H9 (cell line): ENCODE data around the gene ZNF474. TPM values are rescaled to one million over a fixed set of nuclear protein-coding genes. Genes with fewer than 3 reads are reported as not detected.

ENCODE experiments used
- DNase-seq: peaks from one replicate; pipeline ENCODE4 v3.0.0-alpha.2; 2017
- H2AFZ ChIP-seq: one replicate; pipeline ENCODE4 v1.6.1; 2013; ENCODE audit warnings: mild to moderate bottlenecking, low read length, control low read depth, moderate library complexity
- H2AK5ac ChIP-seq: 2 replicates; pipeline ENCODE4 v1.6.1; 2013; ENCODE audit warnings: low read length, control low read depth, mixed read lengths; ENCODE audit not compliant: insufficient read length
- H2BK120ac ChIP-seq: one replicate; pipeline ENCODE4 v1.6.1; 2013; ENCODE audit warnings: low read depth, mild to moderate bottlenecking, low read length, control low read depth, inconsistent platforms; ENCODE audit not compliant: poor library complexity, severe bottlenecking
- H2BK12ac ChIP-seq: 2 replicates; pipeline ENCODE4 v1.6.1; 2013; ENCODE audit warnings: low read length, control low read depth, mixed read lengths, low read depth; ENCODE audit not compliant: insufficient read length
- H2BK15ac ChIP-seq: 2 replicates; pipeline ENCODE4 v1.6.1; 2013; ENCODE audit warnings: low read depth, low read length, control low read depth
- H2BK20ac ChIP-seq: one replicate; pipeline ENCODE4 v1.6.1; 2013; ENCODE audit warnings: low read depth, mild to moderate bottlenecking, low read length, control low read depth, inconsistent platforms; ENCODE audit not compliant: poor library complexity, severe bottlenecking
- H2BK5ac ChIP-seq: 2 replicates; pipeline ENCODE4 v1.6.1; 2013; ENCODE audit warnings: low read length, control low read depth, mixed read lengths; ENCODE audit not compliant: insufficient read length
- H3K14ac ChIP-seq: 2 replicates; pipeline ENCODE4 v1.6.1; 2013; ENCODE audit warnings: low read length, control low read depth; ENCODE audit not compliant: insufficient read depth
- H3K18ac ChIP-seq: 2 replicates; pipeline ENCODE4 v1.6.1; 2013; ENCODE audit warnings: low read depth, mild to moderate bottlenecking, mixed read lengths, low read length, control low read depth; ENCODE audit not compliant: insufficient read length
- H3K23ac ChIP-seq: 2 replicates; pipeline ENCODE4 v1.6.1; 2013; ENCODE audit warnings: low read length, control low read depth, mixed read lengths, low read depth; ENCODE audit not compliant: insufficient read length
- H3K23me2 ChIP-seq: 2 replicates; pipeline ENCODE4 v1.6.1; 2013; ENCODE audit warnings: low read depth, mild to moderate bottlenecking, mixed read lengths, low read length, control low read depth; ENCODE audit not compliant: insufficient read length, poor library complexity, severe bottlenecking
- H3K27ac ChIP-seq: 2 replicates; pipeline ENCODE4 v1.5.1; 2013; ENCODE audit warnings: low read length, control low read depth, mixed read lengths, low read depth; ENCODE audit not compliant: insufficient read length
- H3K27me3 ChIP-seq: 2 replicates; pipeline ENCODE4 v1.6.1; 2013; ENCODE audit warnings: low read length, control low read depth, inconsistent platforms; ENCODE audit not compliant: insufficient read depth
- H3K4ac ChIP-seq: 2 replicates; pipeline ENCODE4 v1.6.1; 2013; ENCODE audit warnings: low read depth, mild to moderate bottlenecking, control low read depth, inconsistent platforms, low read length, moderate library complexity
- H3K4me1 ChIP-seq: 2 replicates; pipeline ENCODE4 v1.6.1; 2013; ENCODE audit warnings: low read length, control low read depth, inconsistent platforms; ENCODE audit not compliant: insufficient read depth
- H3K4me2 ChIP-seq: 2 replicates; pipeline ENCODE4 v1.6.1; 2013; ENCODE audit warnings: low read length, control low read depth, mixed read lengths; ENCODE audit not compliant: insufficient read length, insufficient read depth
- H3K56ac ChIP-seq: 2 replicates; pipeline ENCODE4 v1.6.1; 2013; ENCODE audit warnings: low read depth, mild to moderate bottlenecking, mixed read lengths, low read length, control low read depth; ENCODE audit not compliant: insufficient read length
- H3K79me1 ChIP-seq: 2 replicates; pipeline ENCODE4 v1.6.1; 2013; ENCODE audit warnings: low read depth, mild to moderate bottlenecking, moderate library complexity, low read length, control low read depth, inconsistent platforms; ENCODE audit not compliant: insufficient read depth, poor library complexity, severe bottlenecking
- H3K79me2 ChIP-seq: 2 replicates; pipeline ENCODE4 v1.6.1; 2013; ENCODE audit warnings: low read length, control low read depth, inconsistent platforms; ENCODE audit not compliant: insufficient read depth
- H3K9ac ChIP-seq: 2 replicates; pipeline ENCODE4 v1.6.1; 2013; ENCODE audit warnings: low read length, control low read depth, mixed read lengths; ENCODE audit not compliant: insufficient read length; ENCODE audit errors: extremely low read depth
- H3K9me3 ChIP-seq: one replicate; pipeline ENCODE4 v1.6.1; 2013; ENCODE audit warnings: low read depth, low read length, inconsistent platforms; ENCODE audit not compliant: control insufficient read depth
- H3T11ph ChIP-seq: one replicate; pipeline ENCODE4 v1.6.1; 2013; ENCODE audit warnings: mild to moderate bottlenecking, low read length, control low read depth, inconsistent platforms
- H4K20me1 ChIP-seq: one replicate; pipeline ENCODE4 v1.6.1; 2013; ENCODE audit not compliant: control insufficient read depth, insufficient read length, insufficient read depth
- H4K5ac ChIP-seq: 2 replicates; pipeline ENCODE4 v1.6.1; 2013; ENCODE audit warnings: low read depth, mild to moderate bottlenecking, mixed read lengths, low read length, control low read depth; ENCODE audit not compliant: insufficient read length
- H4K8ac ChIP-seq: replicated peaks from 2 replicates; pipeline ENCODE4 v1.6.1; 2013; ENCODE audit warnings: low read length, control low read depth, mixed read lengths, low read depth; ENCODE audit not compliant: insufficient read length
- H4K91ac ChIP-seq: 2 replicates; pipeline ENCODE4 v1.6.1; 2013; ENCODE audit warnings: low read depth, mild to moderate bottlenecking, moderate library complexity, mixed read lengths, low read length, control low read depth; ENCODE audit not compliant: insufficient read length
- H3K27ac Mint-ChIP-seq, 3 experiments: 2 replicates in 2 of 3; 3 replicates in 1 of 3; pipeline ENCODE4 v1.8.0; 2020 to 2021; ENCODE audit warnings: mixed read lengths in 3 of 3, mild to moderate bottlenecking in 1 of 3, moderate library complexity in 1 of 3
- H3K27me3 Mint-ChIP-seq: 2 replicates; pipeline ENCODE4 v1.8.0; 2021; ENCODE audit warnings: low read depth, mild to moderate bottlenecking, moderate library complexity, mixed read lengths
- H3K36me3 Mint-ChIP-seq, 3 experiments: 2 replicates in 2 of 3; 3 replicates in 1 of 3; pipeline ENCODE4 v1.8.0; 2020 to 2021; ENCODE audit warnings: low read depth in 3 of 3, mixed read lengths in 3 of 3; ENCODE audit not compliant: insufficient read depth in 1 of 3
- H3K4me1 Mint-ChIP-seq, 2 experiments: 2 replicates each; pipeline ENCODE4 v1.8.0; 2020; ENCODE audit warnings: mixed read lengths in 2 of 2
- H3K4me3 Mint-ChIP-seq, 2 experiments: 2 replicates in 1 of 2; 3 replicates in 1 of 2; pipeline ENCODE4 v1.8.0; 2020 to 2021; ENCODE audit warnings: mild to moderate bottlenecking in 2 of 2, mixed read lengths in 2 of 2, moderate library complexity in 1 of 2
- H3K9me3 Mint-ChIP-seq, 2 experiments: 2 replicates in 1 of 2; 3 replicates in 1 of 2; pipeline ENCODE4 v1.8.0; 2020; ENCODE audit warnings: mild to moderate bottlenecking in 2 of 2, mixed read lengths in 2 of 2, moderate library complexity in 1 of 2
- CTCF ChIP-seq: fragments of 200-600 bp; sonication (generic); conservative IDR thresholded peaks from 3 replicates; pipeline ENCODE4 v1.8.0; 2021; ENCODE audit warnings: antibody characterized with exemption, mild to moderate bottlenecking
- WGBS: extraction: QIAGEN DNeasy Blood & Tissue Kit; methylation state at CpG from one replicate; pipeline ENCODE4 v1.1.7; 2013; ENCODE audit warnings: missing lambda C conversion rate, low lambda C conversion rate, mixed read lengths; ENCODE audit not compliant: insufficient read length; ENCODE audit errors: extremely low coverage; 5-methylcytosine and 5-hydroxymethylcytosine counted together
- total RNA-seq: library from RNA; stranded (reverse); gene quantifications from 2 replicates; pipeline ENCODE4 v1.2.1, GENCODE V29; 2021

The ZNF474 gene
- total RNA-seq, 1 experiment from 2014 or later = not detected

DNA sequence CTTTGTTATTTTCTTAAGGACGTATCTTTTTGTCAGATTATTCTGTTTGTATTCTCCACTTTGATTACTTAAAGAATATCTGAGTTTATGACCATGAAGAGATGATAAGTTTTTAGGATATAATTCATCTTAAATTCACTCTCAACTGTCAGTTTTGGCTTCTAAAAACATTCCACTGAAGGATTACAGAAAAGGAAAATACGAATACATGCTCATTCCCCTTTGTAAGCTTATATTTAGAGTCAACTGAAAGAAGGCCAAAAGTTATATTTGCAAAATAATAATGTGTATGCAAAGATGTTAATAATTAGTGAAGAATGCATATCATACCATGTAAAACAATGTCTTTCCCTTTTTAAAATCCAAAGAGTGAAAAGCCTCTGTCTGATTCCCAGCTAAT is 52.5 kb downstream of the ZNF474 start:
- Histone ChIP-seq H2BK5ac (no peak overlapping the region), H3K9ac (no peak overlapping the region), H2BK20ac (no peak overlapping the region), H2BK120ac (no peak overlapping the region), H3K56ac (no peak overlapping the region), H3K79me2 (no peaks in the 10 kb centered on the region), H2BK12ac (no peak overlapping the region), H3K27me3 (no peaks in the 10 kb centered on the region), H3K79me1 (no peaks in the 10 kb centered on the region), H4K91ac (no peak overlapping the region), H3K4me1 (peaks cover 11% of the 10 kb centered on the region; the same call in 1 of the 2 replicates), H3K27ac (no peak overlapping the region), H2BK15ac (no peak overlapping the region), H4K20me1 (no peaks in the 10 kb centered on the region), H3T11ph (no peak overlapping the region), H3K9me3 (no peaks in the 10 kb centered on the region), H3K18ac (no peak overlapping the region), H3K4me2 (no peak overlapping the region), H4K5ac (no peak overlapping the region), H3K23ac (no peak overlapping the region), H2AK5ac (no peak overlapping the region), H3K4ac (no peak overlapping the region), H2AFZ (no peak overlapping the region), H3K14ac (no peak overlapping the region), H3K23me2 (no peaks in the 10 kb centered on the region), H4K8ac (no peak overlapping the region)
- no peaks in the 10 kb centered on the region; a peak in 1 of 5 replicates for H3K9me3 Mint-ChIP-seq
- WGBS = no CpG with 5 or more reads among the region's 2 CpGs
- peaks cover 24 to 34% of the 10 kb centered on the region in 2 experiments for H3K4me1 Mint-ChIP-seq
- TF ChIP-seq CTCF = no peak
- no peak overlapping the region for H3K4me3 Mint-ChIP-seq
- peaks cover 0 to 2% (median 0%) of the 10 kb centered on the region in 3 experiments; a peak in 1 of 7 replicates for H3K36me3 Mint-ChIP-seq
- DNase-seq = no peak
- H3K27ac Mint-ChIP-seq = no peak overlapping the region; a peak in 1 of 7 replicates
- no peaks in the 10 kb centered on the region for H3K27me3 Mint-ChIP-seq
